HepG2 (cell line): ENCODE data around the gene SNRNP27. TPM values are rescaled to one million over a fixed set of nuclear protein-coding genes. Genes with fewer than 3 reads are reported as not detected.

ENCODE experiments used
- EED ChIP-seq: sonication (generic); formaldehyde crosslinking; IDR thresholded peaks from 2 replicates; pipeline ENCODE4 v1.5.0; 2020; ENCODE audit warnings: mild to moderate bottlenecking, missing genetic modification reagents
- HDAC6 ChIP-seq: fragments of 200-600 bp; sonication (generic); IDR thresholded peaks from 2 replicates; pipeline ENCODE4 v1.7.0; 2017; ENCODE audit warnings: mild to moderate bottlenecking, antibody characterized with exemption, low read length, low read depth
- KIAA2018 ChIP-seq: sonication (generic); formaldehyde crosslinking; IDR thresholded peaks from 2 replicates; pipeline ENCODE4 v1.5.0; 2020; ENCODE audit warnings: mild to moderate bottlenecking, missing genetic modification reagents, borderline replicate concordance
- MAF1 ChIP-seq: sonication (generic); formaldehyde crosslinking; IDR thresholded peaks from 2 replicates; pipeline ENCODE4 v1.5.0; 2020; ENCODE audit warnings: missing genetic modification reagents, borderline replicate concordance
- MEIS2 ChIP-seq: sonication (generic); formaldehyde crosslinking; IDR thresholded peaks from 2 replicates; pipeline ENCODE4 v1.9.0; 2021; ENCODE audit warnings: mild to moderate bottlenecking, missing genetic modification reagents
- MTA3 ChIP-seq: sonication (generic); formaldehyde crosslinking; IDR thresholded peaks from 2 replicates; pipeline ENCODE4 v1.4.0; 2020; ENCODE audit warnings: missing genetic modification reagents
- POGZ ChIP-seq: sonication (generic); formaldehyde crosslinking; IDR thresholded peaks from 2 replicates; pipeline ENCODE4 v1.4.0; 2020; ENCODE audit warnings: mild to moderate bottlenecking, missing genetic modification reagents
- RAD21 ChIP-seq: fragments of 450-650 bp; formaldehyde crosslinking; IDR thresholded peaks from 2 replicates; pipeline ENCODE4 v1.5.0; 2020; ENCODE audit warnings: mild to moderate bottlenecking
- THYN1 ChIP-seq: sonication (generic); formaldehyde crosslinking; IDR thresholded peaks from 2 replicates; pipeline ENCODE4 v1.8.1; 2023; ENCODE audit warnings: low read depth, mild to moderate bottlenecking, moderate library complexity, missing genetic modification reagents, borderline replicate concordance
- ZNF7 ChIP-seq: IDR thresholded peaks from 2 replicates; pipeline ENCODE4 v1.6.1; 2016; ENCODE audit warnings: missing biosample characterization, missing genetic modification reagents
- polyA plus RNA-seq, 8 experiments: library from polyadenylated mRNA; depleted of rRNA in 3 of 8; stranded (reverse) in 7 of 8; unstranded in 1 of 8; fragments of >200 nt; fragmentation: Illumina TruSeq in 4 of 8; extraction: Trizol in 4 of 8; gene quantifications; 2 replicates each; pipeline versions ENCODE4 v1.2.1 to v1.2.3, GENCODE V29; 2011 to 2016; ENCODE audit warnings: low read depth in 4 of 8, missing spikeins in 1 of 8, mixed read lengths in 1 of 8; ENCODE audit not compliant: insufficient read depth in 1 of 8
- total RNA-seq, 5 experiments: library from RNA; depleted of rRNA; stranded (reverse); fragments of >200 nt; fragmentation: Illumina TruSeq; extraction: Trizol; gene quantifications; 2 replicates each; pipeline ENCODE4 v1.2.3, GENCODE V29; 2016; ENCODE audit warnings: low read depth in 1 of 5
- TF ChIP-seq, protein P1 (sequence below): sonication (generic); formaldehyde crosslinking; IDR thresholded peaks from 2 replicates; pipeline ENCODE4 v1.5.1; 2020; ENCODE audit warnings: mild to moderate bottlenecking, missing genetic modification reagents, moderate library complexity
- TF ChIP-seq, protein P2 (sequence below): sonication (generic); formaldehyde crosslinking; IDR thresholded peaks from 2 replicates; pipeline ENCODE4 v1.5.1; 2020; ENCODE audit warnings: missing genetic modification reagents, mild to moderate bottlenecking, borderline replicate concordance

Gene SNRNP27
- total and polyA plus RNA-seq, 2 of the 13 experiments (the other 11 are each of a cell fraction or from before 2014, with no cell fraction given) = 49.8 to 54.6 TPM

DNA sequence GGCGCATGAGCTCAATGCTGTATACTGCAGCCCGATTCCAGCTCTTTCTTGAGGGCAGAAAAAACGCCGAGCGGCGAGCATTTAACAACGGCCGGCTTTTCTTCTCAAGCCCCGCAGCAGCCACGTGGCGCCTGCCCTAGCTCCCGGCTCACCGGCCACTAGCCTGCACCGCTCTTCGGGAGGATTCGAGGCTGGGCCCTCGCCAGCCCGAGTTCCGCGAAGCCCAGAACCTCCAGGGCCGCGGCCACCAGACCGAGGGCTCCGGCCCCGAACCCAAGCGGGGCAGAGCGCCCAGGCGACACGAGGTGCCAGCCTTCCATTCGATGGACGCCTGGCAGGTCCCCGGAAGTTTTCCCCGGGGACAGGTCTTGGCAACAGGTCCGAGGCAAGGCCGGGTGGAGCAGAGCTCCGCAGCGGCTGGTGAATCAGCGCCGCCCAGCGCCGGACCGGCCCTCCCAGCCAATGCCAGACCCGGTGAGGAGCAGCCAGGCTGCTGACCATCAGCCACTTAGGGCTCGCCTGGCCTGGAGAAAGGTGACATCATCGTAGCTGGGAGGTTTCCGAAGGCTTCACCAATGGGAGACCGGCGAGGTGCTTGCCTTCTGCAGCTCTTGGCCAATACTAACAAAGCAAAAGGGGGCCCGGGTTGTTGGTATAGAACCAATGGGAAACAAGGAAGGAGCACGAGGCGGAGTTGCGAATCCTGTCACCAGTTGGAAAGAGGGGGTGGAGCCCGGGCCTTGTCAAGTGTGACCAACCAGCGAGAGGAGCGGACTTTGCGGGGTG lies 20.6 kb downstream of the SNRNP27 start (continued):
- TF ChIP-seq KIAA2018 = peak; percentile 89
- TF ChIP-seq, protein P1, sequence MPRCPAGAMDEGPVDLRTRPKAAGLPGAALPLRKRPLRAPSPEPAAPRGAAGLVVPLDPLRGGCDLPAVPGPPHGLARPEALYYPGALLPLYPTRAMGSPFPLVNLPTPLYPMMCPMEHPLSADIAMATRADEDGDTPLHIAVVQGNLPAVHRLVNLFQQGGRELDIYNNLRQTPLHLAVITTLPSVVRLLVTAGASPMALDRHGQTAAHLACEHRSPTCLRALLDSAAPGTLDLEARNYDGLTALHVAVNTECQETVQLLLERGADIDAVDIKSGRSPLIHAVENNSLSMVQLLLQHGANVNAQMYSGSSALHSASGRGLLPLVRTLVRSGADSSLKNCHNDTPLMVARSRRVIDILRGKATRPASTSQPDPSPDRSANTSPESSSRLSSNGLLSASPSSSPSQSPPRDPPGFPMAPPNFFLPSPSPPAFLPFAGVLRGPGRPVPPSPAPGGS = peak; percentile 82
- peak; percentile 92 for TF ChIP-seq EED (CRISPR knock-in tag)
- peak; percentile 82 for TF ChIP-seq MEIS2
- TF ChIP-seq ZNF7 (CRISPR knock-in tag) = 0 out of 2 replicates have a peak, but pooled peaks have one; percentile 16
- no peak for TF ChIP-seq THYN1 (CRISPR knock-in tag)
- peak; percentile 78 for TF ChIP-seq POGZ
- peak; percentile 91 for TF ChIP-seq RAD21 (CRISPR knock-in tag)
- TF ChIP-seq, protein P2, sequence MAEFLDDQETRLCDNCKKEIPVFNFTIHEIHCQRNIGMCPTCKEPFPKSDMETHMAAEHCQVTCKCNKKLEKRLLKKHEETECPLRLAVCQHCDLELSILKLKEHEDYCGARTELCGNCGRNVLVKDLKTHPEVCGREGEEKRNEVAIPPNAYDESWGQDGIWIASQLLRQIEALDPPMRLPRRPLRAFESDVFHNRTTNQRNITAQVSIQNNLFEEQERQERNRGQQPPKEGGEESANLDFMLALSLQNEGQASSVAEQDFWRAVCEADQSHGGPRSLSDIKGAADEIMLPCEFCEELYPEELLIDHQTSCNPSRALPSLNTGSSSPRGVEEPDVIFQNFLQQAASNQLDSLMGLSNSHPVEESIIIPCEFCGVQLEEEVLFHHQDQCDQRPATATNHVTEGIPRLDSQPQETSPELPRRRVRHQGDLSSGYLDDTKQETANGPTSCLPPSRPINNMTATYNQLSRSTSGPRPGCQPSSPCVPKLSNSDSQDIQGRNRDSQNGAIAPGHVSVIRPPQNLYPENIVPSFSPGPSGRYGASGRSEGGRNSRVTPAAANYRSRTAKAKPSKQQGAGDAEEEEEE (CRISPR knock-in tag) = no peak
- TF ChIP-seq MTA3 (CRISPR knock-in tag) = no peak
- no peak for TF ChIP-seq HDAC6
- TF ChIP-seq MAF1 (CRISPR knock-in tag) = peak; percentile 88; the same call in 1 of the 2 replicates
